KMS-11 (cell line): ENCODE results near the gene IGSF6.

Experiments used
- H2AFZ ChIP-seq: fragments of 200-600 bp; sonication (generic); 2 replicates; pipeline ENCODE4 v1.6.1; 2016; ENCODE audit warnings: antibody characterized with exemption, mixed run types, low read depth
- H3K27ac ChIP-seq: fragments of 200-600 bp; sonication (generic); 2 replicates; pipeline ENCODE4 v1.6.1; 2016; ENCODE audit warnings: mild to moderate bottlenecking, mixed run types
- H3K27me3 ChIP-seq: fragments of 200-600 bp; sonication (generic); 2 replicates; pipeline ENCODE4 v1.6.1; 2017; ENCODE audit warnings: mild to moderate bottlenecking, low read depth, mixed run types, moderate library complexity; ENCODE audit not compliant: insufficient read depth
- H3K36me3 ChIP-seq: fragments of 200-600 bp; sonication (generic); 2 replicates; pipeline ENCODE4 v1.6.1; 2017; ENCODE audit warnings: mild to moderate bottlenecking, mixed run types; ENCODE audit not compliant: insufficient read depth
- H3K4me1 ChIP-seq: fragments of 200-600 bp; sonication (generic); 2 replicates; pipeline ENCODE4 v1.6.1; 2016; ENCODE audit warnings: mild to moderate bottlenecking, low read depth, mixed run types; ENCODE audit not compliant: poor library complexity, severe bottlenecking
- H3K4me2 ChIP-seq: fragments of 200-600 bp; sonication (generic); 2 replicates; pipeline ENCODE4 v1.7.0; 2016; ENCODE audit warnings: mild to moderate bottlenecking, mixed run types
- H3K4me3 ChIP-seq: fragments of 200-600 bp; sonication (generic); IDR thresholded peaks from 2 replicates; pipeline ENCODE4 v1.6.1; 2017; ENCODE audit warnings: low read depth, low read length, mixed read lengths; ENCODE audit not compliant: insufficient read depth
- H3K79me2 ChIP-seq: fragments of 200-600 bp; sonication (generic); 2 replicates; pipeline ENCODE4 v1.6.1; 2016; ENCODE audit warnings: low read depth, mixed run types; ENCODE audit not compliant: insufficient read depth
- H3K9ac ChIP-seq: fragments of 200-600 bp; sonication (generic); 2 replicates; pipeline ENCODE4 v1.6.1; 2016; ENCODE audit warnings: mild to moderate bottlenecking, mixed run types
- H4K20me1 ChIP-seq: fragments of 200-600 bp; sonication (generic); 2 replicates; pipeline ENCODE4 v1.6.1; 2016; ENCODE audit warnings: mild to moderate bottlenecking, mixed run types; ENCODE audit not compliant: insufficient read depth
- TF ChIP-seq, protein P1 (sequence below): fragments of 200-600 bp; sonication (generic); conservative IDR thresholded peaks from 2 replicates; pipeline ENCODE4 v1.6.1; 2017; ENCODE audit warnings: low read depth, mild to moderate bottlenecking, antibody characterized with exemption, low read length, moderate library complexity, mixed read lengths

Gene IGSF6

DNA sequence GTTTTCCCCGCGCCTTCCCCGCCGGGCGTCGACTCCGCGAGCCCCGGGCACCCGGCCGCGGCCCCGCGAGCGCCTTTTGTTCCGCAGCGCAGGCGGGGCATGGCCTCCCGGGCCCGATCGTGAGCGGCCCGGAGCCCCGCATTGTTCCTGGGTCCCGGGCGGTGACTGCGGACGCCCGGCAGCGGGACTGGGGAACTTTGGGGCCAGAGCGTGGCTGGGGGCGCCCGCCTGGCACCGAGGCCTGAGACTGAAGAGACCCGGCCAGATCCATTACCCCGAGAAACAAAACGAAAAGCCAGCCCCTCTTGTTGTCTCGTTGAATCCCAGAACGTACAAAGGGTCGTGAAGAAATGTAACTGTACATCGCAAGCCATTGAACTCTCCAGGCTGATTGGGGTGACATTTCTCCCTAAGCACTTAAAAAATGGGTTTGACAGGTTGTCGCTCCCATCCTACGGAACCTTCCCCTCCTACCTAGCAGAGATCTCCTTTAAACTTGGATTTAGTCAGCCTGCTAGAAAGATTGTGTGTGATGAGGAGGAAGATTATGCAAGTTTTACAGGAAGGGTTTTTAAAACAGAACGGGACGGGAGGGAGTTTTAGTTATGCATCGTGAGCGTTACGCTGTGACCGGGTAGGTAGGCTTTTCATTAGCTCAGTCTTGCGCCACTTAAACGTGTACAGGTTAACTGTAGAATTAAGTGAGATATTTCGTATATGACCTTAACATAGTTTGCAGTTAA is 52.2 kb downstream of the IGSF6 start:
- Histone ChIP-seq H3K27ac (peak overlapping the region; percentile 70), H4K20me1 (peaks cover 6% of the 10 kb centered on the region; the same call in 1 of the 2 replicates), H3K4me3 (no peak overlapping the region), H3K4me2 (peak overlapping the region; percentile 84), H2AFZ (peak overlapping the region; percentile 88), H3K36me3 (no peaks in the 10 kb centered on the region), H3K79me2 (peaks cover 51% of the 10 kb centered on the region), H3K4me1 (peaks cover 44% of the 10 kb centered on the region), H3K9ac (peak overlapping the region; percentile 79), H3K27me3 (no peaks in the 10 kb centered on the region)
- TF ChIP-seq, protein P1, sequence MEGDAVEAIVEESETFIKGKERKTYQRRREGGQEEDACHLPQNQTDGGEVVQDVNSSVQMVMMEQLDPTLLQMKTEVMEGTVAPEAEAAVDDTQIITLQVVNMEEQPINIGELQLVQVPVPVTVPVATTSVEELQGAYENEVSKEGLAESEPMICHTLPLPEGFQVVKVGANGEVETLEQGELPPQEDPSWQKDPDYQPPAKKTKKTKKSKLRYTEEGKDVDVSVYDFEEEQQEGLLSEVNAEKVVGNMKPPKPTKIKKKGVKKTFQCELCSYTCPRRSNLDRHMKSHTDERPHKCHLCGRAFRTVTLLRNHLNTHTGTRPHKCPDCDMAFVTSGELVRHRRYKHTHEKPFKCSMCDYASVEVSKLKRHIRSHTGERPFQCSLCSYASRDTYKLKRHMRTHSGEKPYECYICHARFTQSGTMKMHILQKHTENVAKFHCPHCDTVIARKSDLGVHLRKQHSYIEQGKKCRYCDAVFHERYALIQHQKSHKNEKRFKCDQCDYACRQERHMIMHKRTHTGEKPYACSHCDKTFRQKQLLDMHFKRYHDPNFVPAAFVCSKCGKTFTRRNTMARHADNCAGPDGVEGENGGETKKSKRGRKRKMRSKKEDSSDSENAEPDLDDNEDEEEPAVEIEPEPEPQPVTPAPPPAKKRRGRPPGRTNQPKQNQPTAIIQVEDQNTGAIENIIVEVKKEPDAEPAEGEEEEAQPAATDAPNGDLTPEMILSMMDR, result no peak

DNA sequence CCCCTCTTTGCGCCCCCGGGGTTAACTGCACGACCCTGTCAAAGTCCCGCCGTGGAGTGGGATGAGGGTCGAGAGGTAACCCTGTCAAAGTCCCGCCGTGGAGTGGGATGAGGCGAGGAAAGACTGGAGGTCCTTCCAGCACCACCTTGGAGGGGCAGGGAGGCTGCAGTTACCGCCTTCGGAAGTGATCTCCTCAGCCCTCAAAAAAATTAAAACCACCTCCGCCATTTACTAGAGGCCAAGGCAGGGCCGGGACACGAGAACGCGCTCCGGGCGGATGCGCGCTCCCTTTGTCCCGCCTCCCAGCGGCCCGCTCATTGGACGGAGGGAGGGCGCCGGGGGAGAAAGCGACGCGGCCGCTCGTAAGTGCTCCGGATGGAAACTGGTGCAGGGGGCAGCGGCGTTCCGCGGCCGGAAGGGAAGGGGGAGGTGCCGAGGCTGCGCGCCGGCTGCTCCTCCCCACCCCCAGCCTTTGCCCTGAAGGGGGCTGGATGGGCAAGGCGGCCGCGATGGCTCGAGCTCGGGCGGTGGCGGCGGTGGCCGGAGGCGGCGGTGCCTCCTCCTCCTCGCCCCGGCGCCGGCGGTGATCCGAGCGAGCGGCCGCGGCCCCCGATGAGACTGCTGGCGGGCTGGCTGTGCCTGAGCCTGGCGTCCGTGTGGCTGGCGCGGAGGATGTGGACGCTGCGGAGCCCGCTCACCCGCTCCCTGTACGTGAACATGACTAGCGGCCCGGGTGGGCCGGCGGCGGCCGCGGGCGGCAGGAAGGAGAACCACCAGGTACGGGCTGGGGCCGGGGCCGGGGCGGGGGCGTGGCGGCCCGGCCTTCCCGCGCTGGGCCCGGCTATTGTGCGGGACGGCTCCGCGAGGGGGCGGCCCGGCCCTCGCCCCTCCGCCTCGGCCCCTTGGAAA is 53.0 kb downstream of the IGSF6 start, which contains the start of gene METTL9:
Gene METTL9 (plus strand): TSS at position 456 of the 909 bp plus-strand sequence. CDS start 157 bp downstream, at position 613.
- peaks cover 43% of the 10 kb centered on the region for H3K79me2 ChIP-seq
- H3K36me3 ChIP-seq, result no peaks in the 10 kb centered on the region
- peak within 1 kb of the TSS; percentile 70 for H3K27ac ChIP-seq
- H3K9ac ChIP-seq, result peak within 1 kb of the TSS; percentile 79
- TF ChIP-seq, protein P1, result no peak
- peak within 1 kb of the TSS; percentile 84 for H3K4me2 ChIP-seq
- peaks cover 43% of the 10 kb centered on the region for H3K4me1 ChIP-seq
- no peaks in the 10 kb centered on the region for H3K27me3 ChIP-seq
- H3K4me3 ChIP-seq, result no peak within 1 kb of the TSS
- no peaks in the 10 kb centered on the region for H4K20me1 ChIP-seq
- peak within 1 kb of the TSS; percentile 88 for H2AFZ ChIP-seq

DNA sequence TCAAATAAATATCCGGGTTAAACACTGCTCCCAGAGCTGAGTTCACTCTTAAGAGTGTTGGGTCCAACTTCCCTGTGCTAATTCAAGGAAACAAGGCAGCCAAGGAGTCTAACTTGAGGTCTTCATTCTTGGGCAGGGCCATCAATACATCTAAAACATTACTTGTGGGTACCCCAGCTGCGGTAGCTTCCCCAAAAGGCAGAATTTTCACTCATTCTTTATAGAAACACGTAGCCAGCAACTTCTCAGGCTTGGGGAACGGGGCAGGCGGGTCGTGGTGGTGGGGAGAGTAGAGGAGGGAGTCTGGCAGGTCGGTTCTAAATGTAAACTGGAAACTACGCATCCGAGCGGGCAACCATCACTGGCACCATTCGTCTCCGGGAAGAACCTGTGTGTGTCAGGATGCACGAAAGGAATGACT is 53.7 kb downstream of the IGSF6 start:
- H3K79me2 ChIP-seq, result peaks cover 36% of the 10 kb centered on the region
- peak overlapping the region; percentile 79 for H3K9ac ChIP-seq
- H3K4me3 ChIP-seq, result no peak overlapping the region
- no peaks in the 10 kb centered on the region for H3K27me3 ChIP-seq
- H2AFZ ChIP-seq, result peak overlapping the region; percentile 88
- TF ChIP-seq, protein P1, result no peak
- H4K20me1 ChIP-seq, result no peaks in the 10 kb centered on the region
- H3K4me2 ChIP-seq, result peak overlapping the region; percentile 48
- H3K4me1 ChIP-seq, result peaks cover 36% of the 10 kb centered on the region
- peak overlapping the region; percentile 70 for H3K27ac ChIP-seq
- no peaks in the 10 kb centered on the region for H3K36me3 ChIP-seq

DNA sequence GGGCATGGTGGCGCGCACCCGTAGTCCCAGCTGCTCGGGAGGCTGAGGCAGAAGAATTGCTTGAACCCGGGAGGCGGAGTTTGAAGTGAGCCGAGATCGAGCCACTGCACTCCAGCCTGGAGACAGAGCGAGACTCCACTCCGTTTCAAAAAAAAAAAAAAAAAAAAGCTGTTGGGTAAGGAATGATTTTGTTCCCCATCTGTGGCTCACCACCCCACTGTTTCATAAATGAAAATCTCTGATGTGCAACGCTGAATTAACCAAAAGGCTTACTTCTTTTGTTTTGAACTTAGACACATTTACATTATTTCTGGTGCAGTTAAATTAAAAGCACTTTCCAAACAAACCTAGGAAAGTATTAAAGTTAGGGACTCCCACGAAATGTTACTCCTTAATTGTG is 54.2 kb downstream of the IGSF6 start:
- Histone ChIP-seq H3K4me3 (no peak overlapping the region), H3K9ac (peak overlapping the region; percentile 79; the same call in 1 of the 2 replicates), H2AFZ (peak overlapping the region; percentile 88)

More for the DNA sequence above, 54.2 kb downstream of the IGSF6 start:
- Histone ChIP-seq H3K27ac (peak overlapping the region; percentile 70; the same call in 1 of the 2 replicates), H3K4me1 (peaks cover 31% of the 10 kb centered on the region), H3K27me3 (no peaks in the 10 kb centered on the region), H4K20me1 (no peaks in the 10 kb centered on the region), H3K36me3 (no peaks in the 10 kb centered on the region), H3K4me2 (peak overlapping the region; percentile 48), H3K79me2 (peaks cover 31% of the 10 kb centered on the region)
- TF ChIP-seq, protein P1, result no peak
